K562 (cell line): ENCODE data around the gene TMTC2.

Experiments
- CTCF ChIP-seq, 3 experiments: IDR thresholded peaks in 2 of 3; conservative IDR thresholded peaks in 1 of 3; 2 replicates each; pipeline ENCODE4 v1.5.1; 2011 to 2012; ENCODE audit warnings: low read length in 3 of 3, mild to moderate bottlenecking in 3 of 3, control low read depth in 2 of 3, improper control_type of control experiment in 1 of 3, inconsistent platforms in 1 of 3, low read depth in 1 of 3, mixed read lengths in 1 of 3, moderate library complexity in 1 of 3; ENCODE audit not compliant: insufficient read depth in 2 of 3
- EP300 ChIP-seq: IDR thresholded peaks from 2 replicates; pipeline ENCODE4 v1.6.1; 2012; ENCODE audit warnings: low read length, improper control_type of control experiment
- GABPB1 ChIP-seq: sonication (generic); formaldehyde crosslinking; IDR thresholded peaks from 2 replicates; pipeline ENCODE4 v1.8.0; 2022; ENCODE audit warnings: mild to moderate bottlenecking, missing genetic modification reagents
- L3MBTL2 ChIP-seq: fragments of 450-650 bp; IDR thresholded peaks from 2 replicates; pipeline ENCODE4 v1.6.1; 2016; ENCODE audit warnings: mild to moderate bottlenecking, moderate library complexity
- MAFK ChIP-seq: IDR thresholded peaks from 2 replicates; pipeline ENCODE4 v1.6.1; 2011; ENCODE audit warnings: low read length, improper control_type of control experiment
- MXI1 ChIP-seq: IDR thresholded peaks from 2 replicates; pipeline ENCODE4 v1.6.1; 2011; ENCODE audit warnings: low read depth, mild to moderate bottlenecking, improper control_type of control experiment, low read length
- NR2F6 ChIP-seq: fragments of 450-650 bp; formaldehyde crosslinking; IDR thresholded peaks from 2 replicates; pipeline ENCODE4 v1.4.0; 2020; ENCODE audit warnings: mild to moderate bottlenecking
- PHF8 ChIP-seq: fragments of 200-600 bp; sonication (generic); IDR thresholded peaks from 2 replicates; pipeline ENCODE4 v1.6.1; 2012; ENCODE audit warnings: mixed run types, mild to moderate bottlenecking, inconsistent platforms, low read length, moderate library complexity, borderline replicate concordance
- PKNOX1 ChIP-seq: fragments of 450-650 bp; IDR thresholded peaks from 2 replicates; pipeline ENCODE4 v1.6.1; 2016
- POLR2A ChIP-seq: fragments of 450-650 bp; conservative IDR thresholded peaks from 2 replicates; pipeline ENCODE4 v1.6.1; 2016
- POLR2AphosphoS5 ChIP-seq: IDR thresholded peaks from 2 replicates; pipeline ENCODE4 v1.6.1; 2011; ENCODE audit warnings: mild to moderate bottlenecking, low read depth, low read length, moderate library complexity; ENCODE audit not compliant: control insufficient read depth, insufficient read depth
- ZNF232 ChIP-seq: sonication (generic); formaldehyde crosslinking; IDR thresholded peaks from 2 replicates; pipeline ENCODE4 v1.8.0; 2022; ENCODE audit warnings: mild to moderate bottlenecking, missing genetic modification reagents
- ZNF253 ChIP-seq: fragments of 250-450 bp; sonication (Bioruptor Pico); conservative IDR thresholded peaks from 2 replicates; pipeline ENCODE4 v1.6.1; 2021; ENCODE audit warnings: mild to moderate bottlenecking
- ZNF57 ChIP-seq: fragments of 450-650 bp; formaldehyde crosslinking; IDR thresholded peaks from 2 replicates; pipeline ENCODE4 v1.4.0; 2020; ENCODE audit warnings: mild to moderate bottlenecking, moderate library complexity

- TF ChIP-seq EP300 (no peak), L3MBTL2 (no peak), CTCF (IDR thresholded peaks at IDR 0.05 in 2 of 3, conservative IDR thresholded peaks at IDR 0.05 in 1 of 3; ENCODE audit: insufficient read depth in 2 of 3, low read depth in 1 of 3, low read length in 3 of 3) (no peak), ZNF57 (CRISPR knock-in tag) (no peak), MXI1 (no peak), POLR2A (no peak), ZNF253 (no peak), GABPB1 (CRISPR knock-in tag) (no peak), MAFK (no peak), PKNOX1 (no peak), NR2F6 (CRISPR knock-in tag) (no peak), POLR2AphosphoS5 (no peak), ZNF232 (CRISPR knock-in tag) (no peak), PHF8 (no peak)
These were observed 273.1 kb downstream of the TMTC2 start for GRCh38 chr12:82959821-82960220.
